Activated CD4-positive, alpha-beta T cell treated with anti-CD3 and anti-CD28 coated beads, Interleukin-2, amount 50 U/mL, for 48 hours (primary cell): ENCODE measurements around the gene TARP.

Experiments
- DNase-seq, 2 experiments: peaks; one replicate each; pipeline ENCODE4 v3.0.0-alpha.2; 2020

Gene TARP

DNA sequence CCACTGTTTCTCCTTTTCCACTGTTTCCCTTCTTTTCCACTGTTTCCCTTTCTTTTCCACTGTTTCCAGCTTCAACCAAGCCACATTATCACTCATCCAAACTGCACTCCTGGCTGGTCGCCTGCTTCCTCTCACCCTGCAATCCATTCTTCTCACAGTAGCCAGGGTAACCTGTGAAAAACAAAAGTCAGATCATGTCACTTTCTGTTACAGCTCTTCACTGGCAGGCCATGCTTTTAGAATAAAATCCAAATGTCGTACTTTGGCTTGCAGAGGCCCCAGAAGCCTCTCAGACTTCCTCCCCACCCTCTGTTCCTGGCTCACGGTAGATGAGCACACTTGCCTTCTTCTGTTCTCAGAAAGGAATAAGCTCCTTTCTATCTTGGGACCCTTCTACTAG is 61.5 kb downstream of the TARP start:
- no peak for DNase-seq

DNA sequence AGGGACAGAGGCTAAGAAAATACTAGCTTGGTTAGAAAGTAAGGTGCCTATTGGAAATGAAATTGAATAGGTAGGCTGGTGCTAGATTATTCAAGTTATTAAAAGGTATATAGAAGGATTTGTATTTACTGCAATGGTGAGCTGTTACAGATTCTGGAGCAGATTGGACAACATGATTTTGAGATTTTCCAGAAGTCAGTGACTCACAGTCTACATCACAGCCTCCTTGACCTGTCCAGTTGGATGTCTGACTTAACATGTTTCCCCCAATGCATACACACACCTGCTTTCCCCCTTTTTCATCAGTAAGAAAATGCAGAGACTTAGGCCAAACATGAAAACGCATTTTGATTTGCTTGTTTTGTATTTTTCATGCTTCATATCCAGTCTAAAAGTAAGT is 62.0 kb downstream of the TARP start:
- no peak for DNase-seq
